ENCODE data around the gene H2AZ2.

The H2AZ2 gene

DNA sequence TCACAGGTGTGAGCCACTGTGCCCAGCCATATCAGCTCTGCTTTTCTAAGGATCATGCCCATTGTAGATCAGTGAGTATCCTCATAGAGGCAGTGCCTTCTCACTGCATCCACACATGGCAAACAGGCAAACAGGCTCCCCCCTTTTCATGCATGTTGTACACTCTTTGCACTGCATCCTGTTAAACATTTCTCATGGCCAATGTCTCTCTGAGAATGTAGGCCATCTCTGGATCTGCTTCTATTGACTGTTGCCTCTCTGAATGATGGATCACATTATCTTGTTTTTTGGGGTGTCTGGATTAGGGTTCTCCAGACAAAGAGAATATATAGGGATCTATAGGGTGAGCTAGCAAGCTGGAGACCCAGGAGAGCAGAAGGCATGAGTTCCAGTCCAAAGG, 64.5 kb downstream of the H2AZ2 start:
- DNase-seq, result no peak

DNA sequence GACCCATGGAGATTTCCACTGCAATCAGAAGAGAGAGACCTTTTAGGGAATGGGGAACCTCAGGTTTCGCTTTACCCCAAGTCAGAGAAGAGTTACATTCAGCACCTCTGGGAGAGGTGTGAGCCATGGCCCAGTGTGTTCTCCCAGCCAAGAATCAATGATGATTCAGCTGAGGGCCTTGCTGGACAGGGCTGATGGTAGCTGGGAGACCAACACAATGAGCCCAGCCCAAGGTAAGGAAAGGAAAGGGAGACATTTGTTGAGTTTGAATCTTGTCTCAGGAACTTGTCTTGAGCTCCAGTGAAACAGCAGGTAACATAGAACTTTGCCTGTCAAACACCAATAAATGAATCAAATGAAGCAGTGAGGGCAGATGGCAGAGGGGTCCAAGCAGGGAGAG, 65.4 kb downstream of the H2AZ2 start:
- no peak for DNase-seq
